Neural cell (in vitro differentiated cells): ENCODE results near the gene PDCD7. TPM values are rescaled to one million over a fixed set of nuclear protein-coding genes. Genes with fewer than 3 reads are reported as not detected.

Experiments used
- H2AFZ ChIP-seq: fragments of 200-600, 300-800 bp; sonication (generic), shearing (Covaris generic); 2 replicates; pipeline ENCODE4 v1.6.0; 2014; ENCODE audit warnings: low read depth, mild to moderate bottlenecking, antibody characterized with exemption, low read length, moderate library complexity
- H3F3A ChIP-seq: fragments of 200-600 bp; shearing (Covaris generic); 2 replicates; pipeline ENCODE4 v1.6.1; 2016; ENCODE audit warnings: mild to moderate bottlenecking, moderate library complexity, mixed read lengths, antibody characterized with exemption, low read length; ENCODE audit not compliant: insufficient read depth, poor library complexity, severe bottlenecking
- H3K27ac ChIP-seq: fragments of 200-600, 300-800 bp; sonication (generic), shearing (Covaris generic); 2 replicates; pipeline ENCODE4 v1.5.1; 2014; ENCODE audit warnings: mild to moderate bottlenecking, low read length, moderate library complexity
- H3K27me3 ChIP-seq: fragments of 300-800, 200-600 bp; sonication (generic), shearing (Covaris generic); 2 replicates; pipeline ENCODE4 v1.6.0; 2014; ENCODE audit warnings: mild to moderate bottlenecking, low read depth, low read length, moderate library complexity; ENCODE audit not compliant: insufficient read depth
- H3K36me3 ChIP-seq: fragments of 300-800, 200-600 bp; sonication (generic), shearing (Covaris generic); 2 replicates; pipeline ENCODE4 v1.5.1; 2014; ENCODE audit warnings: mild to moderate bottlenecking, antibody characterized with exemption, low read length, moderate library complexity; ENCODE audit not compliant: insufficient read depth
- H3K4me2 ChIP-seq: fragments of 300-800, 200-600 bp; sonication (generic), shearing (Covaris generic); 2 replicates; pipeline ENCODE4 v1.6.0; 2014; ENCODE audit warnings: mild to moderate bottlenecking, low read length
- H3K4me3 ChIP-seq: fragments of 300-800, 200-600 bp; sonication (generic), shearing (Covaris generic); 2 replicates; pipeline ENCODE4 v1.5.1; 2014; ENCODE audit warnings: mild to moderate bottlenecking, low read length, moderate library complexity
- H3K79me2 ChIP-seq: fragments of 200-600 bp; shearing (Covaris generic); replicated peaks from 2 replicates; pipeline ENCODE4 v1.6.0; 2014; ENCODE audit warnings: mild to moderate bottlenecking, low read length, moderate library complexity; ENCODE audit not compliant: insufficient read depth
- H3K9ac ChIP-seq: fragments of 300-800, 200-600 bp; sonication (generic), shearing (Covaris generic); 2 replicates; pipeline ENCODE4 v1.6.1; 2016; ENCODE audit warnings: mild to moderate bottlenecking, low read length, mixed read lengths
- H3K9me2 ChIP-seq: fragments of 200-600 bp; shearing (Covaris generic); 2 replicates; pipeline ENCODE4 v1.6.1; 2016; ENCODE audit warnings: mild to moderate bottlenecking, low read length, mixed read lengths; ENCODE audit not compliant: insufficient read depth
- H3K9me3 ChIP-seq: fragments of 200-600, 300-800 bp; sonication (generic), shearing (Covaris generic); 2 replicates; pipeline ENCODE4 v1.6.1; 2016; ENCODE audit warnings: mild to moderate bottlenecking, mixed run types, low read length, moderate library complexity, mixed read lengths
- H4K20me1 ChIP-seq: fragments of 200-600 bp; shearing (Covaris generic); 2 replicates; pipeline ENCODE4 v1.6.1; 2016; ENCODE audit warnings: mild to moderate bottlenecking, mixed run types; ENCODE audit not compliant: insufficient read depth
- CTCF ChIP-seq: fragments of 450-650 bp; IDR thresholded peaks from 2 replicates; pipeline ENCODE4 v1.5.1; 2014; ENCODE audit warnings: antibody characterized with exemption, mild to moderate bottlenecking, moderate library complexity; ENCODE audit not compliant: poor library complexity, severe bottlenecking
- EP300 ChIP-seq: fragments of 450-650 bp; conservative IDR thresholded peaks from 2 replicates; pipeline ENCODE4 v1.6.1; 2014; ENCODE audit warnings: antibody characterized with exemption, mild to moderate bottlenecking, moderate library complexity; ENCODE audit not compliant: poor library complexity, severe bottlenecking
- EZH2 ChIP-seq: fragments of 200-600, 300-800 bp; shearing (Covaris generic), sonication (generic); IDR thresholded peaks from 2 replicates; pipeline ENCODE4 v1.6.1; 2014; ENCODE audit warnings: antibody characterized with exemption, low read length, borderline replicate concordance, mild to moderate bottlenecking; ENCODE audit not compliant: insufficient read depth, poor library complexity, severe bottlenecking
- MXI1 ChIP-seq: fragments of 450-650 bp; conservative IDR thresholded peaks from 2 replicates; pipeline ENCODE4 v1.6.1; 2014; ENCODE audit warnings: antibody characterized with exemption, mild to moderate bottlenecking; ENCODE audit not compliant: poor library complexity, severe bottlenecking
- POLR2AphosphoS5 ChIP-seq: IDR thresholded peaks from 2 replicates; pipeline ENCODE4 v1.6.1; 2012
- RAD21 ChIP-seq: fragments of 450-650 bp; conservative IDR thresholded peaks from 2 replicates; pipeline ENCODE4 v1.6.1; 2014; ENCODE audit warnings: antibody characterized with exemption, mild to moderate bottlenecking, moderate library complexity
- SMC3 ChIP-seq: fragments of 450-650 bp; conservative IDR thresholded peaks from 2 replicates; pipeline ENCODE4 v1.6.1; 2014; ENCODE audit warnings: antibody characterized with exemption, mild to moderate bottlenecking, moderate library complexity; ENCODE audit not compliant: poor library complexity
- TAF1 ChIP-seq: IDR thresholded peaks from 2 replicates; pipeline ENCODE4 v1.6.1; 2012; ENCODE audit warnings: low read depth
- polyA plus RNA-seq: library from polyadenylated mRNA; depleted of rRNA; stranded (reverse); fragments of >200 nt; gene quantifications from 2 replicates; pipeline ENCODE4 v1.2.3, GENCODE V29; 2014
- TF ChIP-seq, protein P1 (sequence below): IDR thresholded peaks from 2 replicates; pipeline ENCODE4 v1.6.1; 2012; ENCODE audit warnings: borderline replicate concordance

Gene PDCD7
- polyA plus RNA-seq, 1 donor from 2014 or later, result 46.8 TPM

DNA sequence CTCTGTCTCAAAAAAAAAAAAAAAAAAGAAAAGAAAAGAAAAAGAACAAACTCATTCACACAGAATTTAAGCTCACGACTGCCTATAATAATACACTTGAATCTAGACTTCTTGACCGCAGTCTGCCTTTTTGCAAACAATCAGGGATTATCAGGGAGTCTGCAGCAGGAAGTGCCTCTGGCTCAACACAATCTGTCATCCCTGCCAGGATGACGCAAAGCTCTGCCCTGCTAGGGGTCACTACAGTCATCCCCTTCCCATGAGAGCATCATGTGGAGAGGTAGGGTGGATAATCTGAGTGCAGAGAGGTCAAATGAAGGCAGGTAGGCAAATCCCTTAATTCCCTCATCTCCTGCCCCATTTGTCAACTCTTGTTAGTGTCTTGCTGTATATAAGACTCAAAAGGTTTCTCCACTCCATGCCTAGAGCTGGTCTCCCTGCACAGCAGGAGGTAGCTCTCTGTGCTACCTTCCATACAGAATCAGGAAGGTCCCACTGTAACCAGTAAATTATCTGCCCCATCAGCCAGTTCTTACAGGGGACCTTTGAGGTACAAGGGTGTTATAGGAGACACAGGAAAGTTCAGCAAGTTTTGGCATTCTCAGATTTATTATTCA lies 22.8 kb downstream of the PDCD7 start:
- Histone ChIP-seq H3K9ac (no peak overlapping the region), H4K20me1 (no peaks in the 10 kb centered on the region), H3F3A (no peaks in the 10 kb centered on the region), H2AFZ (no peak overlapping the region), H3K9me2 (no peaks in the 10 kb centered on the region), H3K4me2 (no peak overlapping the region), H3K27ac (no peak overlapping the region), H3K27me3 (no peaks in the 10 kb centered on the region), H3K4me3 (no peak overlapping the region), H3K79me2 (no peaks in the 10 kb centered on the region), H3K36me3 (no peaks in the 10 kb centered on the region), H3K9me3 (no peaks in the 10 kb centered on the region)
- TF ChIP-seq POLR2AphosphoS5 (no peak), MXI1 (no peak), EP300 (no peak)

- Histone ChIP-seq H3K4me3 (no peak overlapping the region), H3K9me2 (no peaks in the 10 kb centered on the region), H3K4me2 (no peak overlapping the region), H3F3A (no peaks in the 10 kb centered on the region), H3K36me3 (no peaks in the 10 kb centered on the region), H3K79me2 (no peaks in the 10 kb centered on the region), H3K27ac (no peak overlapping the region), H3K9ac (no peak overlapping the region), H2AFZ (no peak overlapping the region), H3K27me3 (peaks cover 14% of the 10 kb centered on the region), H3K9me3 (no peaks in the 10 kb centered on the region), H4K20me1 (no peaks in the 10 kb centered on the region)
- TF ChIP-seq CTCF (no peak), SMC3 (no peak), MXI1 (no peak)
Observed at GRCh38 chr15:65106011-65106590, 27.5 kb downstream of the PDCD7 start.

GRCh38 chr15:65105038-65105437 lies 28.6 kb downstream of the PDCD7 start:
- Histone ChIP-seq H3K9me3 (no peaks in the 10 kb centered on the region), H3K27me3 (peaks cover 14% of the 10 kb centered on the region), H3K9me2 (no peaks in the 10 kb centered on the region), H3K79me2 (no peaks in the 10 kb centered on the region), H3K4me2 (no peak overlapping the region), H2AFZ (no peak overlapping the region), H3F3A (no peaks in the 10 kb centered on the region), H3K27ac (no peak overlapping the region), H3K36me3 (no peaks in the 10 kb centered on the region), H3K9ac (no peak overlapping the region), H4K20me1 (no peaks in the 10 kb centered on the region), H3K4me3 (no peak overlapping the region)
- TF ChIP-seq TAF1 (no peak), SMC3 (no peak), POLR2AphosphoS5 (no peak), MXI1 (no peak), CTCF (no peak), EP300 (no peak), RAD21 (no peak), EZH2 (no peak)
- TF ChIP-seq, protein P1, sequence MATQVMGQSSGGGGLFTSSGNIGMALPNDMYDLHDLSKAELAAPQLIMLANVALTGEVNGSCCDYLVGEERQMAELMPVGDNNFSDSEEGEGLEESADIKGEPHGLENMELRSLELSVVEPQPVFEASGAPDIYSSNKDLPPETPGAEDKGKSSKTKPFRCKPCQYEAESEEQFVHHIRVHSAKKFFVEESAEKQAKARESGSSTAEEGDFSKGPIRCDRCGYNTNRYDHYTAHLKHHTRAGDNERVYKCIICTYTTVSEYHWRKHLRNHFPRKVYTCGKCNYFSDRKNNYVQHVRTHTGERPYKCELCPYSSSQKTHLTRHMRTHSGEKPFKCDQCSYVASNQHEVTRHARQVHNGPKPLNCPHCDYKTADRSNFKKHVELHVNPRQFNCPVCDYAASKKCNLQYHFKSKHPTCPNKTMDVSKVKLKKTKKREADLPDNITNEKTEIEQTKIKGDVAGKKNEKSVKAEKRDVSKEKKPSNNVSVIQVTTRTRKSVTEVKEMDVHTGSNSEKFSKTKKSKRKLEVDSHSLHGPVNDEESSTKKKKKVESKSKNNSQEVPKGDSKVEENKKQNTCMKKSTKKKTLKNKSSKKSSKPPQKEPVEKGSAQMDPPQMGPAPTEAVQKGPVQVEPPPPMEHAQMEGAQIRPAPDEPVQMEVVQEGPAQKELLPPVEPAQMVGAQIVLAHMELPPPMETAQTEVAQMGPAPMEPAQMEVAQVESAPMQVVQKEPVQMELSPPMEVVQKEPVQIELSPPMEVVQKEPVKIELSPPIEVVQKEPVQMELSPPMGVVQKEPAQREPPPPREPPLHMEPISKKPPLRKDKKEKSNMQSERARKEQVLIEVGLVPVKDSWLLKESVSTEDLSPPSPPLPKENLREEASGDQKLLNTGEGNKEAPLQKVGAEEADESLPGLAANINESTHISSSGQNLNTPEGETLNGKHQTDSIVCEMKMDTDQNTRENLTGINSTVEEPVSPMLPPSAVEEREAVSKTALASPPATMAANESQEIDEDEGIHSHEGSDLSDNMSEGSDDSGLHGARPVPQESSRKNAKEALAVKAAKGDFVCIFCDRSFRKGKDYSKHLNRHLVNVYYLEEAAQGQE, result no peak
